GM18867 (cell line): ENCODE measurements around the gene ANKS6.

Source experiments
- ATAC-seq: cut with Tn5 transposase; IDR thresholded peaks from one replicate; pipeline ENCODE4 v1.9.1; 2021; ENCODE audit warnings: mild to moderate bottlenecking, moderate library complexity; ENCODE audit not compliant: unreplicated experiment

The ANKS6 gene

DNA sequence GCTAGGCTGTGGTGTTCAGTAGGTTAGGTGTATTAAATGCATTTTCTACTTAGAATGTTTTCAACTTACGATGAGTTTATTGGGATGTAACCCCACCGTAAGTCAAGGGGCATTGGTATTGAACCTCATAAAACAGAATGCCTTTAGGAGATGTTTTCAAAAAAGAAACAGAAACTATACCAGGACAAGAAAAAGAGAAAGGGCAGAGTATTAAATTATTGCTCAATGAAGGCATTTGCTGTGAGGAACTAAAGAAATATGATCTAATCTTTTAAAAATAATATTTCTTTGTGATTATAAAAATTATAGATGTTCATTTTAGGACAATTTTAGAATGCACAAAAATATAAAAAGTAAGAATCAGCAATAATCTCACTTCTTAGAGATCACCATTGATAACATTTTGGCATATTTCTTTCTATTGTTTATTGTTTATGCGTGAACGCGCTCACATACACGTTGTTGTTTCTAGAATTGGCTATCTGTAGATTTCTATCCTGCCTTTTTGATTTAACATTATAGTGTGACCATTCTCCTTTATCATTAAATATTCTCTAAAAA, 19.1 kb upstream of the ANKS6 start:
- ATAC-seq, result no peak

DNA sequence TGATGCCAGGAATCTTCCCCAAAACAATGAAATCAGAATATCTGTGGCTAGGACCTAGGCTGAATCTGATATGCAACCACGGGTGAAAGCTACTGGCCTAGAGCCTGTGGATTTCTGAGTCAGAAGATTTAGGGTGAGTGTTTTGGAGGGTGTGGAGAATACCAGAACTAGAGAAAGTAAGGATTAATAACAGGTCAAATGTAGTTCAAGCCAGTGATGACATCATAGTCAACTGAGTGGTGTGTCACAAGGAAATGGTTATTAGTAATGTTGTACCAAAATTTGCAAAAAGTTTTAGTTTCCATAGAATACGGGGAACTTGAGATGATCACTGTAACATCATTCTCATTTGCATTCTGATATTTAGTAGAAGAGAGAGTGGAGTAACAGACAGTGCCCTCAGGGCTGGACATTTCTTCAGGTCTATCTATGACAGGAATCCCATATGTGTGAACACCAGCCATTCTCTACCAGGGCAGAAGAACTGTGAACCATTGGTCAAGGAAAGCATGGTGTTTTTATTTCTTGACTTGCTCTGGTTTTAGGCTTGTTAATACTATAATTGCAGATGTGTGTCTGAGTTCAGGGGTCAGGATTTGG, 14.8 kb upstream of the ANKS6 start:
- no peak for ATAC-seq

GRCh38 chr9:98810102-98810842, 13.9 kb upstream of the ANKS6 start:
- no peak for ATAC-seq

GRCh38 chr9:98809311-98810101, 13.2 kb upstream of the ANKS6 start:
- no peak for ATAC-seq

DNA sequence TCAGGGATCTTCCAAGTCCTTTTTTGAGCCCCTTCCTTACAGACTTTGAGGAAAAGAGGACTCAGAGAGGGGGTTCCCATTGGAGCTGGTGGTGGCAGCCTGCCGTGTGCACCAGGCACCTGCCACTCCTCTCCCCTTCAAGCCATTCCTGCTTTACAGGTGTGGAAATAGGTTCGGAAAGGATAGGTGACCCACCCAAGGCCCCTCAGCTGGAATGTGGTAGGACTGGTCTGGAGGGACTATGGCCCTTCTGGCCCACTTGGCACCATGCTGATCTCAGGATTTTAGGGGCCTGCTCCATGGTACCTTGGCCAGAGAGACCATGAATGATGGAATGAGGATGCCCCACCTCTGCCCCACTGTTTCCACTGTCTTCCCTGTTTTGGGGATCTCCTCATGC, 12.5 kb upstream of the ANKS6 start:
- no peak for ATAC-seq

GRCh38 chr9:98808411-98808815, 12.1 kb upstream of the ANKS6 start:
- ATAC-seq, result no peak

GRCh38 chr9:98807814-98808195, 11.4 kb upstream of the ANKS6 start:
- peak; percentile 32 for ATAC-seq

- peak; percentile 56 for ATAC-seq
Measured at GRCh38 chr9:98807070-98807813, 10.9 kb upstream of the ANKS6 start, which contains the start of gene GALNT12. GALNT12 (plus strand) TSS chr9:98807670; CDS start chr9:98807699, 29 bp downstream.

GRCh38 chr9:98806394-98807035, 10.2 kb upstream of the ANKS6 start:
- ATAC-seq, result no peak

DNA sequence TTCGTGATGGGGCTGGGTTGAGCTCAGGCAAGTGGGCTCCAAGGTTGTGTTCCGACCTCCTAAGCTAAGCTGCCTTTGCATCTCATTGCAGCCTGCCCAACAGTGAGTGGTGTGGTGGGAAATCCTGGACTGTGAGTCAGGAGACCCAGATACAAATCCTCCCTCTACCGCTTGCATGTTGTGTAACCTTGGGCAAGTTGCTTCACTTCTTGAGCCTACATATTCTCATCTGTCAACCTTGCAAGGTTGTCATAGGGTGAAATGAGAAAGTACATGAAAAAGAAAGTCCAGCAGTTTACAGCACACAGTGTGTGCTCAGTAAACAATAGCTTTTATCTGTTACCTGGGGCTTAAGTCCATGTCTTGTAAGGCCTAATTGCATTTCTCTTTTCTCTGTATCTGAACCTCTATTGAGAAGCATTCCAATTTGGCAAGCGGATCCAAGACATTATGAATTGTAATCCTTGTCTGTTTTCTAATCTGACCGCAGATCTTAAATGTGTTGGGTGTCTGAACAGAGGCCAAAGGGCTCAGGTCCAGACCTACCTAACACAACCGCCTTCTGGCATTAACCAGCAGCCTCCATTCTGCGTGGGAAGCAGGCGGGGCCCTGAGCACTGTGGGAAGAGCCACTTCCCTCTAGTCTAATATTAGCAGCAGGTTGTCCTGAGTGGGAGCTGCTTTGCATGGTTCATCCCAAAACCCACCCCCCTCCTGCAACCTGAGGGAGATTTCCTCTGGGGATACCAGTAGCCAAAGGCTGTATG, 9.3 kb upstream of the ANKS6 start:
- no peak for ATAC-seq

DNA sequence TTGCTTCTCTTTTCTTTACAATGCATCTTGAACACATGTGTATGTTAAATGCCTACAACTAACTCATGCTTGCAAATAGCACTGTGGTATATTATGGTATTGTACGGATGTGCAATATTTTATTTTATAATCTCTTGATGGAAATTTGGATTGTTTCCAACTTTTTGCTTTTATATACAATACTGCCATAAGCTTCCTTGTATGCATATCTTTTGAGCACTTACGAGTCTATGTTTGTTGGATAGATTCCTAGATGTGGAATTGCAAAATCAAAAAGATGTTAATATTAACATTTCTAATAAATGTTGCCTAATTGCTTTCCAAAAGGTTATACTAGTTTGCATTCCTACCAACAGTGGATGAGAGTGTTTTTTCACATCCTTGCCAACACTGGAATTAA, 7.7 kb upstream of the ANKS6 start:
- ATAC-seq, result no peak

GRCh38 chr9:98801969-98802371, 5.6 kb upstream of the ANKS6 start:
- no peak for ATAC-seq

GRCh38 chr9:98801561-98801960, 5.2 kb upstream of the ANKS6 start:
- no peak for ATAC-seq

- ATAC-seq, result no peak
Measured at GRCh38 chr9:98798254-98798653, 1.9 kb upstream of the ANKS6 start.

DNA sequence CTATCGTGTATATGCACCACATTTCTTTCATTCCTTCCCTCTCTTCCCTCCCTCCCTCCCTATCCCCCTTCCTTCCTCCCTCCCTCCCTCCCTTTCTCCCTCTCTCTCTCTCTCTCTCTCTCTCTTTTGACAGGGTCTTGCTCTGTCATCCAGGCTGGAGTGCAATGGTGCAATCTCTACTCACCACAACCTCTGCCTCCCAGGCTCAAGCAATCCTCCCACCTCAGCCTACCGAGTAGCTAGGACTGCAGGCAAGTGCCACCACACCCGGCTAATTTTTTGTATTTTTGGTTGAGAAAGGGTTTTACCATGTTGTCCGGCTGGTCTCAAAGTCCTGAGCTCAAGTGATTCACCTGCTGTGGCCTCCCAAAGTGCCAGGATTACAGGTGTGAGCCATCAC, 1.1 kb upstream of the ANKS6 start:
- no peak for ATAC-seq

- peak; percentile 32 for ATAC-seq
Measured at GRCh38 chr9:98795970-98796363, 388 bp downstream of the ANKS6 start.

GRCh38 chr9:98795295-98795955, 930 bp downstream of the ANKS6 start:
- ATAC-seq, result no peak

- no peak for ATAC-seq
Measured at GRCh38 chr9:98794802-98795201, 1.6 kb downstream of the ANKS6 start.

GRCh38 chr9:98793031-98793430, 3.3 kb downstream of the ANKS6 start:
- no peak for ATAC-seq
